H9 (cell line): Measurements from ENCODE around the gene NKAPL. TPM values are rescaled to one million over a fixed set of nuclear protein-coding genes. Genes with fewer than 3 reads are reported as not detected.

Experiments
- DNase-seq: peaks from one replicate; pipeline ENCODE4 v3.0.0-alpha.2; 2017
- H2AFZ ChIP-seq: one replicate; pipeline ENCODE4 v1.6.1; 2013; ENCODE audit warnings: mild to moderate bottlenecking, low read length, control low read depth, moderate library complexity
- H2AK5ac ChIP-seq: 2 replicates; pipeline ENCODE4 v1.6.1; 2013; ENCODE audit warnings: low read length, control low read depth, mixed read lengths; ENCODE audit not compliant: insufficient read length
- H2BK120ac ChIP-seq: one replicate; pipeline ENCODE4 v1.6.1; 2013; ENCODE audit warnings: low read depth, mild to moderate bottlenecking, low read length, control low read depth, inconsistent platforms; ENCODE audit not compliant: poor library complexity, severe bottlenecking
- H2BK12ac ChIP-seq: 2 replicates; pipeline ENCODE4 v1.6.1; 2013; ENCODE audit warnings: low read length, control low read depth, mixed read lengths, low read depth; ENCODE audit not compliant: insufficient read length
- H2BK15ac ChIP-seq: 2 replicates; pipeline ENCODE4 v1.6.1; 2013; ENCODE audit warnings: low read depth, low read length, control low read depth
- H2BK20ac ChIP-seq: one replicate; pipeline ENCODE4 v1.6.1; 2013; ENCODE audit warnings: low read depth, mild to moderate bottlenecking, low read length, control low read depth, inconsistent platforms; ENCODE audit not compliant: poor library complexity, severe bottlenecking
- H2BK5ac ChIP-seq: 2 replicates; pipeline ENCODE4 v1.6.1; 2013; ENCODE audit warnings: low read length, control low read depth, mixed read lengths; ENCODE audit not compliant: insufficient read length
- H3K14ac ChIP-seq: 2 replicates; pipeline ENCODE4 v1.6.1; 2013; ENCODE audit warnings: low read length, control low read depth; ENCODE audit not compliant: insufficient read depth
- H3K18ac ChIP-seq: 2 replicates; pipeline ENCODE4 v1.6.1; 2013; ENCODE audit warnings: low read depth, mild to moderate bottlenecking, mixed read lengths, low read length, control low read depth; ENCODE audit not compliant: insufficient read length
- H3K23ac ChIP-seq: 2 replicates; pipeline ENCODE4 v1.6.1; 2013; ENCODE audit warnings: low read length, control low read depth, mixed read lengths, low read depth; ENCODE audit not compliant: insufficient read length
- H3K23me2 ChIP-seq: 2 replicates; pipeline ENCODE4 v1.6.1; 2013; ENCODE audit warnings: low read depth, mild to moderate bottlenecking, mixed read lengths, low read length, control low read depth; ENCODE audit not compliant: insufficient read length, poor library complexity, severe bottlenecking
- H3K27ac ChIP-seq: 2 replicates; pipeline ENCODE4 v1.5.1; 2013; ENCODE audit warnings: low read length, control low read depth, mixed read lengths, low read depth; ENCODE audit not compliant: insufficient read length
- H3K27me3 ChIP-seq: 2 replicates; pipeline ENCODE4 v1.6.1; 2013; ENCODE audit warnings: low read length, control low read depth, inconsistent platforms; ENCODE audit not compliant: insufficient read depth
- H3K4ac ChIP-seq: 2 replicates; pipeline ENCODE4 v1.6.1; 2013; ENCODE audit warnings: low read depth, mild to moderate bottlenecking, control low read depth, inconsistent platforms, low read length, moderate library complexity
- H3K4me1 ChIP-seq: 2 replicates; pipeline ENCODE4 v1.6.1; 2013; ENCODE audit warnings: low read length, control low read depth, inconsistent platforms; ENCODE audit not compliant: insufficient read depth
- H3K4me2 ChIP-seq: 2 replicates; pipeline ENCODE4 v1.6.1; 2013; ENCODE audit warnings: low read length, control low read depth, mixed read lengths; ENCODE audit not compliant: insufficient read length, insufficient read depth
- H3K56ac ChIP-seq: 2 replicates; pipeline ENCODE4 v1.6.1; 2013; ENCODE audit warnings: low read depth, mild to moderate bottlenecking, mixed read lengths, low read length, control low read depth; ENCODE audit not compliant: insufficient read length
- H3K79me1 ChIP-seq: 2 replicates; pipeline ENCODE4 v1.6.1; 2013; ENCODE audit warnings: low read depth, mild to moderate bottlenecking, moderate library complexity, low read length, control low read depth, inconsistent platforms; ENCODE audit not compliant: insufficient read depth, poor library complexity, severe bottlenecking
- H3K79me2 ChIP-seq: 2 replicates; pipeline ENCODE4 v1.6.1; 2013; ENCODE audit warnings: low read length, control low read depth, inconsistent platforms; ENCODE audit not compliant: insufficient read depth
- H3K9ac ChIP-seq: 2 replicates; pipeline ENCODE4 v1.6.1; 2013; ENCODE audit warnings: low read length, control low read depth, mixed read lengths; ENCODE audit not compliant: insufficient read length; ENCODE audit errors: extremely low read depth
- H3K9me3 ChIP-seq: one replicate; pipeline ENCODE4 v1.6.1; 2013; ENCODE audit warnings: low read depth, low read length, inconsistent platforms; ENCODE audit not compliant: control insufficient read depth
- H3T11ph ChIP-seq: one replicate; pipeline ENCODE4 v1.6.1; 2013; ENCODE audit warnings: mild to moderate bottlenecking, low read length, control low read depth, inconsistent platforms
- H4K20me1 ChIP-seq: one replicate; pipeline ENCODE4 v1.6.1; 2013; ENCODE audit not compliant: control insufficient read depth, insufficient read length, insufficient read depth
- H4K5ac ChIP-seq: 2 replicates; pipeline ENCODE4 v1.6.1; 2013; ENCODE audit warnings: low read depth, mild to moderate bottlenecking, mixed read lengths, low read length, control low read depth; ENCODE audit not compliant: insufficient read length
- H4K8ac ChIP-seq: replicated peaks from 2 replicates; pipeline ENCODE4 v1.6.1; 2013; ENCODE audit warnings: low read length, control low read depth, mixed read lengths, low read depth; ENCODE audit not compliant: insufficient read length
- H4K91ac ChIP-seq: 2 replicates; pipeline ENCODE4 v1.6.1; 2013; ENCODE audit warnings: low read depth, mild to moderate bottlenecking, moderate library complexity, mixed read lengths, low read length, control low read depth; ENCODE audit not compliant: insufficient read length
- H3K27ac Mint-ChIP-seq, 3 experiments: 2 replicates in 2 of 3; 3 replicates in 1 of 3; pipeline ENCODE4 v1.8.0; 2020 to 2021; ENCODE audit warnings: mixed read lengths in 3 of 3, mild to moderate bottlenecking in 1 of 3, moderate library complexity in 1 of 3
- H3K27me3 Mint-ChIP-seq: 2 replicates; pipeline ENCODE4 v1.8.0; 2021; ENCODE audit warnings: low read depth, mild to moderate bottlenecking, moderate library complexity, mixed read lengths
- H3K36me3 Mint-ChIP-seq, 3 experiments: 2 replicates in 2 of 3; 3 replicates in 1 of 3; pipeline ENCODE4 v1.8.0; 2020 to 2021; ENCODE audit warnings: low read depth in 3 of 3, mixed read lengths in 3 of 3; ENCODE audit not compliant: insufficient read depth in 1 of 3
- H3K4me1 Mint-ChIP-seq, 2 experiments: 2 replicates each; pipeline ENCODE4 v1.8.0; 2020; ENCODE audit warnings: mixed read lengths in 2 of 2
- H3K4me3 Mint-ChIP-seq, 2 experiments: 2 replicates in 1 of 2; 3 replicates in 1 of 2; pipeline ENCODE4 v1.8.0; 2020 to 2021; ENCODE audit warnings: mild to moderate bottlenecking in 2 of 2, mixed read lengths in 2 of 2, moderate library complexity in 1 of 2
- H3K9me3 Mint-ChIP-seq, 2 experiments: 2 replicates in 1 of 2; 3 replicates in 1 of 2; pipeline ENCODE4 v1.8.0; 2020; ENCODE audit warnings: mild to moderate bottlenecking in 2 of 2, mixed read lengths in 2 of 2, moderate library complexity in 1 of 2
- WGBS: extraction: QIAGEN DNeasy Blood & Tissue Kit; methylation state at CpG from one replicate; pipeline ENCODE4 v1.1.7; 2013; ENCODE audit warnings: missing lambda C conversion rate, low lambda C conversion rate, mixed read lengths; ENCODE audit not compliant: insufficient read length; ENCODE audit errors: extremely low coverage; 5-methylcytosine and 5-hydroxymethylcytosine counted together
- total RNA-seq: library from RNA; stranded (reverse); gene quantifications from 2 replicates; pipeline ENCODE4 v1.2.1, GENCODE V29; 2021
- TF ChIP-seq, protein P1 (sequence below): fragments of 200-600 bp; sonication (generic); conservative IDR thresholded peaks from 3 replicates; pipeline ENCODE4 v1.8.0; 2021; ENCODE audit warnings: antibody characterized with exemption, mild to moderate bottlenecking

Gene NKAPL
- total RNA-seq, 1 experiment from 2014 or later: not detected

DNA sequence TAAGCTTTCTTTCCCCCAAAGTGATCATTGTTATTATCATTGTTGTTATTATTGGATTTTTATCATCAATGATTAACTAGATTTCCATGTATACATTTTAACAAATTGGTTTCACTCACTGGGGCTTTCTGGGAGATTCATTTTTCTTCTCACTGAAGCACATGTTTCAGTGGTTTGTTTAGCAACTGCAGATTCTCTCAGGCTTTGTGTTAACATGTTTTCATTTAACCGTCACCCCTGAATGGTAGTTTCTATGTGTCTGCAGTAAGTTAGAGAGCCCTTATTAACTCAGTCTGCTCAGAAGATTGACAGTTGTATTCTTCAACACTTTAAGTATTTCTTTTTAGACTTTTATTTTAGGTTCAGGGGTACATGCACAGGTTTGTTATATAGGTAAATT is 19.5 kb upstream of the NKAPL start:
- H2BK120ac ChIP-seq: no peak overlapping the region
- H3K9me3 ChIP-seq: no peaks in the 10 kb centered on the region
- H2BK5ac ChIP-seq: no peak overlapping the region
- H4K5ac ChIP-seq: no peak overlapping the region
- H2AFZ ChIP-seq: no peak overlapping the region
- H3K18ac ChIP-seq: no peak overlapping the region
- Mint-ChIP-seq H3K4me1 (peaks cover 5 to 12% of the 10 kb centered on the region in 2 experiments), H3K27ac (no peak overlapping the region), H3K27me3 (no peaks in the 10 kb centered on the region), H3K4me3 (no peak overlapping the region), H3K36me3 (peaks cover 2 to 19% (median 12%) of the 10 kb centered on the region in 3 experiments; a peak in 6 of 7 replicates), H3K9me3 (no peaks in the 10 kb centered on the region; a peak in 2 of 5 replicates)
- H3K79me2 ChIP-seq: no peaks in the 10 kb centered on the region
- no peak overlapping the region for H3K9ac ChIP-seq
- H3T11ph ChIP-seq: no peak overlapping the region
- H3K23me2 ChIP-seq: no peaks in the 10 kb centered on the region
- H2BK12ac ChIP-seq: no peak overlapping the region
- no peaks in the 10 kb centered on the region for H3K27me3 ChIP-seq
- H2BK20ac ChIP-seq: no peak overlapping the region
- H2AK5ac ChIP-seq: no peak overlapping the region
- TF ChIP-seq, protein P1, sequence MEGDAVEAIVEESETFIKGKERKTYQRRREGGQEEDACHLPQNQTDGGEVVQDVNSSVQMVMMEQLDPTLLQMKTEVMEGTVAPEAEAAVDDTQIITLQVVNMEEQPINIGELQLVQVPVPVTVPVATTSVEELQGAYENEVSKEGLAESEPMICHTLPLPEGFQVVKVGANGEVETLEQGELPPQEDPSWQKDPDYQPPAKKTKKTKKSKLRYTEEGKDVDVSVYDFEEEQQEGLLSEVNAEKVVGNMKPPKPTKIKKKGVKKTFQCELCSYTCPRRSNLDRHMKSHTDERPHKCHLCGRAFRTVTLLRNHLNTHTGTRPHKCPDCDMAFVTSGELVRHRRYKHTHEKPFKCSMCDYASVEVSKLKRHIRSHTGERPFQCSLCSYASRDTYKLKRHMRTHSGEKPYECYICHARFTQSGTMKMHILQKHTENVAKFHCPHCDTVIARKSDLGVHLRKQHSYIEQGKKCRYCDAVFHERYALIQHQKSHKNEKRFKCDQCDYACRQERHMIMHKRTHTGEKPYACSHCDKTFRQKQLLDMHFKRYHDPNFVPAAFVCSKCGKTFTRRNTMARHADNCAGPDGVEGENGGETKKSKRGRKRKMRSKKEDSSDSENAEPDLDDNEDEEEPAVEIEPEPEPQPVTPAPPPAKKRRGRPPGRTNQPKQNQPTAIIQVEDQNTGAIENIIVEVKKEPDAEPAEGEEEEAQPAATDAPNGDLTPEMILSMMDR: no peak
- H3K27ac ChIP-seq: no peak overlapping the region
- no peak overlapping the region for H3K4ac ChIP-seq
- no peak overlapping the region for H3K4me2 ChIP-seq
- H3K14ac ChIP-seq: no peak overlapping the region
- DNase-seq: no peak
- H4K8ac ChIP-seq: no peak overlapping the region
- no peak overlapping the region for H4K91ac ChIP-seq
- H4K20me1 ChIP-seq: no peaks in the 10 kb centered on the region
- H3K56ac ChIP-seq: no peak overlapping the region
- H3K23ac ChIP-seq: no peak overlapping the region
- WGBS: no CpG with 5 or more reads among the region's 1 CpG
- H3K4me1 ChIP-seq: no peaks in the 10 kb centered on the region
- no peak overlapping the region for H2BK15ac ChIP-seq
- H3K79me1 ChIP-seq: no peaks in the 10 kb centered on the region
